Breast epithelium (tissue), 3 donors: Measurements from ENCODE around the gene C1orf232.

Experiments
- POLR2A ChIP-seq: fragments of 450-650 bp; IDR thresholded peaks from one replicate; pipeline ENCODE4 v1.6.1; 2016; ENCODE audit warnings: antibody characterized with exemption, mild to moderate bottlenecking, moderate library complexity
- POLR2AphosphoS5 ChIP-seq, 3 donors: sonication (generic); formaldehyde crosslinking; IDR thresholded peaks; one replicate each; pipeline ENCODE4 v1.6.1; 2017; ENCODE audit warnings: antibody characterized with exemption in 3 of 3
- TF ChIP-seq, protein P1 (sequence below), 3 donors: fragments of 450-650 bp; IDR thresholded peaks; one replicate each; pipeline ENCODE4 v1.5.1; 2016 to 2017; ENCODE audit warnings: antibody characterized with exemption in 3 of 3, mild to moderate bottlenecking in 3 of 3, moderate library complexity in 3 of 3

DNA sequence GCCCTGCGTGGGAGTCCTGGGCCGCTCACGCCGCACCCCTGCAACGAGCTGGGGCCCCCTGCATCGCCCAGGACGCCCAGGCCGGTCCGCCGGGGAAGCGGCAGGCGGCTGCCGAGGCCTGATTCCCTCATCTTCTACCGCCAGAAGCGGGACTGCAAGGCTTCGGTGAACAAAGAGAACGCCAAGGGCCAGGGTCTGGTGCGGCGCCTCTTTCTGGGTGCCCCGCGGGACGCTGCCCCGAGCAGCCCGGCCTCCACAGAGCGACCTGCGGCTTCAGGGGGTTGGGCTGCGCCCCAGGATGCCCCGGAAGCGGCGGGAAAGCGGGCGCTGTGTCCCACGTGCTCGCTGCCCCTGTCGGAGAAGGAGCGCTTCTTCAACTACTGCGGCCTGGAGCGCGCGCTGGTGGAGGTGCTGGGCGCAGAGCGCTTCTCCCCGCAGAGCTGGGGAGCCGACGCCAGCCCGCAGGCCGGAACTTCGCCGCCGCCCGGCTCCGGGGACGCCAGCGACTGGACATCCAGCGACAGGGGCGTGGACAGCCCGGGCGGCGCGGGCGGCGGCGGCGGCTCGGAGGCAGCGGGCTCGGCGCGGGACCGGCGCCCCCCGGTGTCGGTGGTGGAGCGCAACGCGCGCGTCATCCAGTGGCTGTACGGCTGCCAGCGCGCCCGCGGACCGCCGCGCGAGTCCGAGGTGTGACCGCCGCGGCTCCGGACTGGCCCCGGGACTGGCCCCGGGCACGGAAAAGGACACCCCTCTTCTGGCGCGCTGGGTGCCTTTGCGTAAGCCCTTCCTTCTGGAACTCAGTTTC, 7.1 kb downstream of the C1orf232 start:
- TF ChIP-seq POLR2AphosphoS5 (IDR thresholded peaks at IDR 0.05) (no peak), POLR2A (no peak)
- TF ChIP-seq, protein P1, sequence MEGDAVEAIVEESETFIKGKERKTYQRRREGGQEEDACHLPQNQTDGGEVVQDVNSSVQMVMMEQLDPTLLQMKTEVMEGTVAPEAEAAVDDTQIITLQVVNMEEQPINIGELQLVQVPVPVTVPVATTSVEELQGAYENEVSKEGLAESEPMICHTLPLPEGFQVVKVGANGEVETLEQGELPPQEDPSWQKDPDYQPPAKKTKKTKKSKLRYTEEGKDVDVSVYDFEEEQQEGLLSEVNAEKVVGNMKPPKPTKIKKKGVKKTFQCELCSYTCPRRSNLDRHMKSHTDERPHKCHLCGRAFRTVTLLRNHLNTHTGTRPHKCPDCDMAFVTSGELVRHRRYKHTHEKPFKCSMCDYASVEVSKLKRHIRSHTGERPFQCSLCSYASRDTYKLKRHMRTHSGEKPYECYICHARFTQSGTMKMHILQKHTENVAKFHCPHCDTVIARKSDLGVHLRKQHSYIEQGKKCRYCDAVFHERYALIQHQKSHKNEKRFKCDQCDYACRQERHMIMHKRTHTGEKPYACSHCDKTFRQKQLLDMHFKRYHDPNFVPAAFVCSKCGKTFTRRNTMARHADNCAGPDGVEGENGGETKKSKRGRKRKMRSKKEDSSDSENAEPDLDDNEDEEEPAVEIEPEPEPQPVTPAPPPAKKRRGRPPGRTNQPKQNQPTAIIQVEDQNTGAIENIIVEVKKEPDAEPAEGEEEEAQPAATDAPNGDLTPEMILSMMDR (IDR thresholded peaks at IDR 0.05), result peak in 1 of 3 donors; percentile 19
